Fibroblast of lung (primary cell): ENCODE measurements around the gene IMMP1L. TPM values are rescaled to one million over a fixed set of nuclear protein-coding genes. Genes with fewer than 3 reads are reported as not detected.

ENCODE experiments used
- DNase-seq, 2 donors: peaks; one replicate each; pipeline versions ENCODE4 v3.0.0 to v3.0.0-alpha.2; 2010; ENCODE audit warnings: low read depth in 2 of 2
- H2AFZ ChIP-seq: 2 replicates; pipeline ENCODE4 v1.5.1; 2012; ENCODE audit warnings: low read length, control low read depth, inconsistent platforms
- H3K27ac ChIP-seq: 2 replicates; pipeline ENCODE4 v1.5.1; 2011; ENCODE audit warnings: low read length, control low read depth; ENCODE audit not compliant: insufficient read depth
- H3K27me3 ChIP-seq: 2 replicates; pipeline ENCODE4 v1.5.1; 2011; ENCODE audit warnings: mild to moderate bottlenecking, low read length; ENCODE audit not compliant: control insufficient read depth, insufficient read depth
- H3K36me3 ChIP-seq: 2 replicates; pipeline ENCODE4 v1.5.1; 2011; ENCODE audit warnings: low read length; ENCODE audit not compliant: control insufficient read depth, insufficient read depth
- H3K4me1 ChIP-seq: 2 replicates; pipeline ENCODE4 v1.5.1; 2011; ENCODE audit warnings: low read length; ENCODE audit not compliant: control insufficient read depth, insufficient read depth; ENCODE audit errors: extremely low read depth
- H3K4me2 ChIP-seq: 2 replicates; pipeline ENCODE4 v1.5.1; 2011; ENCODE audit warnings: low read length, control low read depth; ENCODE audit not compliant: insufficient read depth; ENCODE audit errors: extremely low read depth
- H3K4me3 ChIP-seq, 4 experiments: fragments of 200-600 bp in 1 of 4; sonication (generic) in 1 of 4; replicated peaks in 1 of 4; 2 replicates each; pipeline ENCODE4 v1.5.1; 2011 to 2016; ENCODE audit warnings: low read length in 4 of 4, low read depth in 3 of 4, mild to moderate bottlenecking in 3 of 4, control low read depth in 2 of 4, inconsistent platforms in 1 of 4, mixed read lengths in 1 of 4; ENCODE audit not compliant: insufficient read depth in 1 of 4; ENCODE audit errors: control extremely low read depth in 1 of 4
- H3K79me2 ChIP-seq: 2 replicates; pipeline ENCODE4 v1.5.1; 2012; ENCODE audit warnings: mild to moderate bottlenecking, low read length, inconsistent platforms; ENCODE audit not compliant: control insufficient read depth, insufficient read depth
- H3K9ac ChIP-seq: 2 replicates; pipeline ENCODE4 v1.5.1; 2011; ENCODE audit warnings: mild to moderate bottlenecking, low read length, control low read depth; ENCODE audit not compliant: insufficient read depth
- H3K9me3 ChIP-seq: 2 replicates; pipeline ENCODE4 v1.5.1; 2012; ENCODE audit warnings: low read depth, low read length; ENCODE audit not compliant: control insufficient read depth, insufficient read depth
- H4K20me1 ChIP-seq: 2 replicates; pipeline ENCODE4 v1.5.1; 2011; ENCODE audit warnings: low read length; ENCODE audit not compliant: control insufficient read depth, insufficient read depth; ENCODE audit errors: extremely low read depth
- EZH2 ChIP-seq: IDR thresholded peaks from 2 replicates; pipeline ENCODE4 v1.5.1; 2012; ENCODE audit warnings: low read length, control low read depth, mild to moderate bottlenecking; ENCODE audit errors: missing control alignments
- polyA plus RNA-seq, 2 donors: library from polyadenylated mRNA; depleted of rRNA in 1 of 2; stranded (reverse) in 1 of 2; unstranded in 1 of 2; fragments of >200 nt; gene quantifications; 2 replicates each; pipeline ENCODE4 v1.2.1, GENCODE V29; 2011 to 2012; ENCODE audit warnings: missing spikeins in 1 of 2
- total RNA-seq: library from RNA; depleted of rRNA; stranded (reverse); fragments of >200 nt; gene quantifications from 2 replicates; pipeline ENCODE4 v1.2.1, GENCODE V29; 2014
- TF ChIP-seq, protein P1 (sequence below), 2 donors: IDR thresholded peaks in 1 of 2; conservative IDR thresholded peaks in 1 of 2; 1 replicate in 1 of 2; 2 replicates in 1 of 2; pipeline ENCODE4 v1.5.1; 2011 to 2012; ENCODE audit warnings: low read length in 2 of 2, control low read depth in 1 of 2, inconsistent platforms in 1 of 2, low read depth in 1 of 2, mild to moderate bottlenecking in 1 of 2

IMMP1L gene
- total and polyA plus RNA-seq, 2 donors (not counting 1 experiment from before 2014, with no cell fraction given) = 10.2 to 22.2 TPM

DNA sequence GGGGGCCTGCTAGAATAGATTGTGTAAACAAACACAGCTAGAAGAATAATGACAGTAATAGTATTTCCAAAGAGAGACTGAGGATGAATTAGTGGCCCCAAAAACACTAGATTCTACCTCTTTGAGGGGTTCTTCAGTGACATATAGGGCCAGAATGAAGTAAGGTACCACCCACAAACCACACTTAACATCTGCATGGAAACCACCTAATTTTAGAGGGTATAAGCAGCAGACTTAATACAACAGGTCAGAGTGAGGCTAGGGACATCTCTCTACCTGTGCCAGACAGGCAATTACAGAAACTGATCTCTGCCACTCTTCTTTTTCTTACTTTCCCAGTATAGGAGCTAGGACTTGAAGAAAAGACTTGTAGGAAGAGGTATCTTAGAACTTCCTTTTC, 20.3 kb upstream of the IMMP1L start:
- no peak overlapping the region for H3K27ac ChIP-seq
- TF ChIP-seq, protein P1, sequence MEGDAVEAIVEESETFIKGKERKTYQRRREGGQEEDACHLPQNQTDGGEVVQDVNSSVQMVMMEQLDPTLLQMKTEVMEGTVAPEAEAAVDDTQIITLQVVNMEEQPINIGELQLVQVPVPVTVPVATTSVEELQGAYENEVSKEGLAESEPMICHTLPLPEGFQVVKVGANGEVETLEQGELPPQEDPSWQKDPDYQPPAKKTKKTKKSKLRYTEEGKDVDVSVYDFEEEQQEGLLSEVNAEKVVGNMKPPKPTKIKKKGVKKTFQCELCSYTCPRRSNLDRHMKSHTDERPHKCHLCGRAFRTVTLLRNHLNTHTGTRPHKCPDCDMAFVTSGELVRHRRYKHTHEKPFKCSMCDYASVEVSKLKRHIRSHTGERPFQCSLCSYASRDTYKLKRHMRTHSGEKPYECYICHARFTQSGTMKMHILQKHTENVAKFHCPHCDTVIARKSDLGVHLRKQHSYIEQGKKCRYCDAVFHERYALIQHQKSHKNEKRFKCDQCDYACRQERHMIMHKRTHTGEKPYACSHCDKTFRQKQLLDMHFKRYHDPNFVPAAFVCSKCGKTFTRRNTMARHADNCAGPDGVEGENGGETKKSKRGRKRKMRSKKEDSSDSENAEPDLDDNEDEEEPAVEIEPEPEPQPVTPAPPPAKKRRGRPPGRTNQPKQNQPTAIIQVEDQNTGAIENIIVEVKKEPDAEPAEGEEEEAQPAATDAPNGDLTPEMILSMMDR (conservative IDR thresholded peaks at IDR 0.05 in 1 of 2, IDR thresholded peaks at IDR 0.05 in 1 of 2; ENCODE audit: low read depth in 1 of 2, low read length in 2 of 2) = no peak
- TF ChIP-seq EZH2 = no peak
- H3K4me3 ChIP-seq = no peak overlapping the region
- no peak overlapping the region for H2AFZ ChIP-seq
- no peaks in the 10 kb centered on the region for H3K79me2 ChIP-seq
- H3K4me2 ChIP-seq = no peak overlapping the region
- no peaks in the 10 kb centered on the region for H3K36me3 ChIP-seq
- no peak for DNase-seq
- no peaks in the 10 kb centered on the region for H3K4me1 ChIP-seq
- H3K27me3 ChIP-seq = no peaks in the 10 kb centered on the region
- no peak overlapping the region for H3K9ac ChIP-seq
- H4K20me1 ChIP-seq = no peaks in the 10 kb centered on the region
- H3K9me3 ChIP-seq = no peaks in the 10 kb centered on the region

DNA sequence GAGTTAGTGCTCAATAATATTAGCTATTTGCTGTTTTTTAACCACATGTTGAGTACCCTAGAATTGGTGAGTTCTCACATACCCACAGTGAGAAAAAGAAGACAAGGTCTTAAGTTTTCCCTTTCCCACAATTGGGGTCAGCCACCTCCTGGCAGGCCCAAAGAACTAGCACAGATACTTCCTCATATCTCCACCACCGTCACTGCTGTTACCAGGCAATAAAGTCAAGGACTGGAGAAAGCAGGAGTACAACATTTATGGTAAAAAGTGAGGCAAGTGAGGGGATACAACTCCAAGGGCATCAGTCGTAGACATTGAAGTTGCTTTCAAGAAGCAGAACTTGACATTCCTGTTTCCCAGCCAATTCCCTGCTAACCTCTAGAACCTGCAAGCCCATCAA, 19.8 kb upstream of the IMMP1L start:
- Histone ChIP-seq H3K9me3 (no peaks in the 10 kb centered on the region), H3K4me3 (no peak overlapping the region), H3K27ac (no peak overlapping the region), H3K4me1 (no peaks in the 10 kb centered on the region), H3K79me2 (no peaks in the 10 kb centered on the region), H4K20me1 (no peaks in the 10 kb centered on the region), H3K36me3 (no peaks in the 10 kb centered on the region), H3K4me2 (no peak overlapping the region), H3K27me3 (no peaks in the 10 kb centered on the region), H3K9ac (no peak overlapping the region), H2AFZ (no peak overlapping the region)
- TF ChIP-seq, protein P1 (conservative IDR thresholded peaks at IDR 0.05 in 1 of 2, IDR thresholded peaks at IDR 0.05 in 1 of 2; ENCODE audit: low read depth in 1 of 2, low read length in 2 of 2) = no peak
- TF ChIP-seq EZH2 = no peak
- no peak for DNase-seq

DNA sequence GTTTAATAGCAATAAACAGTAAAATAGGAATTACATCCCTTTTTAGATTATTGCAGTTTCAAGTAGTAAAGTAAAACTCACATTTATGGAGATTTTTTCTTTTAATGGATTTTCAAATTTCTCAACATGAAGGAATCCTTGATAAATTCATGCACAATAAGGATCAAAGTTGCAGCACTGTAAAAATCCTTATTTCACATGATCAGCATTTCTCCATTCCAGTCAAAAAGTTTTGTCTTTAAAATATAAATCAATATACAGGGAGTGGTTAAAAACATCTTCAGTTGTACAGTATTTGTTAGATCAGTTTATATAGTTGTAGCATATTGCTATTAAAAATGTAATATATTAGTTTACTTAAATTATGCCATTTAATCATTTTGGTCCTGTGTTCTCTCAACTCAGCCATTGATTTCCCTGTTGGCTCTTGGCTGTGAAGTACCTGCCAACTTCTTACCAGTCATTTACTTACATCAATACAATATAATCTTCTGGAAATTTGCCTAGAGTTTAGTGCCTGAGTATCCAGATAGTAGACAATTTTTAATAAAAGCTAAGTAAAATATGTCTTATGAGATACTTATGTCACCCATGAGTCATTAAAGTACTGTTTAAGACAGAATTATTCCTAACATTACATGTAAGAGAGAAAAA, 12.2 kb upstream of the IMMP1L start:
- no peak overlapping the region for H3K4me2 ChIP-seq
- TF ChIP-seq, protein P1 (conservative IDR thresholded peaks at IDR 0.05 in 1 of 2, IDR thresholded peaks at IDR 0.05 in 1 of 2; ENCODE audit: low read depth in 1 of 2, low read length in 2 of 2) = no peak
- no peak for TF ChIP-seq EZH2
- no peaks in the 10 kb centered on the region for H3K9me3 ChIP-seq
- H3K27me3 ChIP-seq = no peaks in the 10 kb centered on the region
- DNase-seq = no peak
- no peak overlapping the region for H2AFZ ChIP-seq
- no peak overlapping the region for H3K9ac ChIP-seq
- H3K4me1 ChIP-seq = no peaks in the 10 kb centered on the region
- H3K27ac ChIP-seq = no peak overlapping the region
- H3K4me3 ChIP-seq = no peak overlapping the region
- H4K20me1 ChIP-seq = no peaks in the 10 kb centered on the region
- H3K79me2 ChIP-seq = no peaks in the 10 kb centered on the region
- H3K36me3 ChIP-seq = no peaks in the 10 kb centered on the region
